HCEC 1CT (cell line): ENCODE measurements around the gene AAMP.

Experiments
- DNase-seq: peaks from one replicate; pipeline ENCODE4 v3.0.0-alpha.2; 2017

Gene AAMP

DNA sequence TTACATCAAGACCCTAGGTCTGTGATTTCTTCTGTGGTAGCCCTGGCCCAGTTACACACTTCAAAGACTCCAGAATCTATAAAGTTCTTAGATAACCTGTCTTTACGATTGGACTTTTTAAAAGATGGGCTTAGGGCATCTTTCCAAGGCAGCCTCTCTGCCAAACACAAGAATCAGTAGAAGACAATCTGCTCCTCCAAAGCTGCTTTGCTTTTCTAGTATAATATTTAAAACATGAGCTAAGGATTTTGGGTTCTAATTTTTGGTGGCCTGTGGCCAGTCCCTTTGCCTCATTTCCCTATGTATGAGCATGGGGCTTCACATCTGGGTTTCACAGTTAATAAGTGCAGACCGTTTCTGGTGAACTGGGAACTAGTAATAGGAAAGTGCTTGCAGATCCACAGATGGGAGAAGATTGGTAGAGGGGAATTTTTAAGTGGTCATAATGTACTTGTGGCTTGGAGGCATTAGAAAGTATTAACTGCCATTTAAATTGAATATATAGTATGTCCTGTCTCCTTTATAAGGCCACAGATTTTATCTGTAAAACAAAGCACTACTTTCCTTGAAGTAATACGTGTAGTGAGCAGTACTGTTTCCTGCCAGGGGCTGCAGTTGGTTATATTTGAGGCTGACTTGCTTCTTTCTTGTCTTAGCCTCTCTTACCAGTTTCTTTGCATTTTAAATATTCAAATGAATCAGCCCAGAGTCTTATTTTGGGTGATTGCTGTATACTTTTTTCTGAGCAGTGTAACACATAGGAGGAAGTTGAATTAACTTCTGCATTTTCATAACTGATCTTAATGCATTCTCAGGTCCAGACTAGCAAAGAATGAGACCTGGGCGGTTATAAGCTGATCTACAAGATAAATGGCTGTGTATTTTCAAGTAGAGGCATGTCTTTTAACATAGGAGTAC lies 51.4 kb downstream of the AAMP start:
- DNase-seq, result no peak

DNA sequence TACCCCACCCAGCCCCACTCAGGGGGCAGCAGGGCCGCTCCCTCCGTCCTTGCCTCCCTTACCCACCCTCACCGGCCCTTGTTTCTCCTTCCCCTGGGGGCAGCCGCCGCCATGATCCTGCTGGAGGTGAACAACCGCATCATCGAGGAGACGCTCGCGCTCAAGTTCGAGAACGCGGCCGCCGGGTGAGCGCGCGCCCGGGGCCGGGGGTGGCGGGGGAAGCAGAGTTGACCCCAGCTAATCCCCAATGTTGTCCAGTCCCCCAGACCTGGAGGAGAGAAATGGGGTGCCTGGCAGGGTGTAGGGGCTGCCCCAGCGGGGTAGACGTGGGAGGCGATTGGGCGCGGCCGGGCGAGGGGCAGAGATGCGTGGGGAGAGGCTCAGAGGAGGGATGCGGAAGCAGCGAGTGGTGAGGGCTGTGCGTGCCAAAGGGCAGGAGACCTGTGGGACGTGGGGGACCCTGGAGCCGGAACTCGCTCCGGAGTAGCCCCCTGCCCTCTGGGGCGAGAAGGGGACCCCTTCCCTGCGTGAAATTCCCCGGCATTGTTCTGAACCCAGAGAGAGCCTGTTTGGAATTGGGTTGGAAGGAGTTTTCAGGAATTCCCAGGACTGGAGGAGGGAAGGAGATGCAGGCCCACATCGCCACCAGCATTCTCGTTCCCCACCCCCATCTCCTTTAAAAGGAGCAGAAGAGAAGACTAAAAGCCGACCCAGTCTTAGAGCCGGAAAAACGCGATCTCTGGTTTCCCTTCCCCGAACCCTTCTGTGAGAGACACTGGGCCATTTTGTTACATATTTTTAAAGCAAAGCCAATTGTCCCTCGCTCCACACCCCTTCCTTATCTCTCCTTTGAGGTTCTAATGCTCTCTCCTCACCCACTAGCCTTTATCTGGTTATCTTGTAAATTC lies 52.3 kb downstream of the AAMP start:
- peak; percentile 46 for DNase-seq

DNA sequence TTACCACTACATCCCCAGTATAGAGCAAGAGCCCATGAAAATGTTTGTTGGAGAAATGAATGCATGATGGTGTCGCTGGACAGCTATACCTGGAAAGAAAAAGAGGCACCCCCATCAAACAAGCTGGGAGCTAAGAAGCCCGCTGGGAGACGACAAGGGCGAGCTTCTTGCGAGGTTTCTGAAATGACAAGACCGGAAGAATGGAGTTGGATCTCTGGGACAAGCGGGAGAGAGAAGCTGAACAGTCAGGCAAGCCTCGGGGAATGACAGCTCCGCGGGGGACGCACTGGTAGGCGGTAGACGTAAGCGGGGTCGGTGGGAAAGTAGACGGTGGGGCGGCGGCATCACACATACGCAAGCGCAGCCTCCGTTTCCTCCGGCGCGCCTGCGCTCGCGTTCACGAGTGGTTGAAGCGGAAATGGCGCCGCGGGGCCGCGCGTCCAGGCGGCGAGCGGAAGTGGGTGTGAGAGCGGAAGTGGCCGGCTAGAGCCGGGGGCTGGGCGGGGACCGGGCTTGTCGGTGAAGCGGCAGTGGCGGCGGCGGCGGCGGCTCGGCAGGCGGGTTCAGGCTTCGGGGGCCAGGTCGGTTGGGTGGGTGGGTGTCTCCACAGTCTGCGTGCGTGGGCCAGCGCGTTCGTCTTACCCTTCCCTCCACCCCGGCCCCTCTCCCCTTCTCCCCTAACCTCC lies 53.1 kb downstream of the AAMP start, which contains the start of gene ARPC2:
ARPC2 (plus strand) TSS at position 516 of the 686 bp plus-strand sequence. CDS start 282 bp downstream, outside the sequence.
- peak; percentile 93 for DNase-seq

DNA sequence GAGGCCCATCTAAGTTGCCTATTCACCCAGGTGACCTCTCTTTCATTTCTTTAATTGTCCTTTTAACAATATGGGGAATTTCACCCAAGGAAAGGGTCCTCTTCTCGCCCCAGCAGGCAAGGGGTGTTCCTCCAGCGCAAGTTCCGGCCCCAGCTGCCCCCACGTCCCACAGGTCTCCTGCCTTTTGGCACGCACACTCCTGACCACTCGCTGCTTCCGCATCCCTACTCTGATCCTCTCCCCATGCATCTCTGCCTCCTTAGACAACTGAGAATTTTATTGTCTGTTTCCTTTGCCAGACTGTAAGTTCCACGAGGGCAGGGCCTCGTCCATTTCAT lies 53.6 kb downstream of the AAMP start:
- no peak for DNase-seq
